Endodermal cell (in vitro differentiated cells): ENCODE data around the gene SLC9A6. TPM values are rescaled to one million over a fixed set of nuclear protein-coding genes. Genes with fewer than 3 reads are reported as not detected.

Source experiments
- DNase-seq: peaks from one replicate; pipeline ENCODE4 v3.0.0-alpha.2; 2017
- H3K27ac ChIP-seq: 2 replicates; pipeline ENCODE4 v1.5.1; 2013; ENCODE audit warnings: mild to moderate bottlenecking, low read depth, low read length, moderate library complexity
- H3K27me3 ChIP-seq: 2 replicates; pipeline ENCODE4 v1.6.1; 2013; ENCODE audit warnings: mild to moderate bottlenecking, low read length, moderate library complexity; ENCODE audit not compliant: insufficient read depth, control insufficient read depth, poor library complexity, severe bottlenecking
- H3K36me3 ChIP-seq: 2 replicates; pipeline ENCODE4 v1.7.0; 2013; ENCODE audit warnings: mild to moderate bottlenecking, low read length, moderate library complexity; ENCODE audit not compliant: control insufficient read depth, insufficient read depth
- H3K4me1 ChIP-seq: one replicate; pipeline ENCODE4 v1.7.0; 2013; ENCODE audit warnings: low read length; ENCODE audit not compliant: control insufficient read depth, insufficient read depth
- H3K4me3 ChIP-seq: 2 replicates; pipeline ENCODE4 v1.5.1; 2013; ENCODE audit warnings: mild to moderate bottlenecking, low read length, moderate library complexity
- H3K9ac ChIP-seq: 2 replicates; pipeline ENCODE4 v1.6.1; 2013; ENCODE audit warnings: mild to moderate bottlenecking, low read length, moderate library complexity; ENCODE audit not compliant: poor library complexity, severe bottlenecking; ENCODE audit errors: extremely low read depth
- H3K9me3 ChIP-seq: 2 replicates; pipeline ENCODE4 v1.6.1; 2013; ENCODE audit warnings: mild to moderate bottlenecking, low read length, moderate library complexity; ENCODE audit not compliant: control insufficient read depth
- H3K27ac Mint-ChIP-seq: 2 replicates; pipeline ENCODE4 v1.8.0; 2020; ENCODE audit warnings: mixed read lengths
- H3K27me3 Mint-ChIP-seq: 2 replicates; pipeline ENCODE4 v1.8.0; 2021; ENCODE audit warnings: mild to moderate bottlenecking, mixed read lengths; ENCODE audit not compliant: insufficient read depth
- H3K36me3 Mint-ChIP-seq: 2 replicates; pipeline ENCODE4 v1.8.0; 2020; ENCODE audit warnings: low read depth, mixed read lengths
- H3K4me1 Mint-ChIP-seq: 2 replicates; pipeline ENCODE4 v1.8.0; 2020; ENCODE audit warnings: mixed read lengths
- H3K4me3 Mint-ChIP-seq: 2 replicates; pipeline ENCODE4 v1.8.0; 2020; ENCODE audit warnings: mild to moderate bottlenecking, moderate library complexity, mixed read lengths
- H3K9me3 Mint-ChIP-seq: 2 replicates; pipeline ENCODE4 v1.8.0; 2020; ENCODE audit warnings: mild to moderate bottlenecking, mixed read lengths
- CTCF ChIP-seq: fragments of 200-600 bp; sonication (generic); conservative IDR thresholded peaks from 2 replicates; pipeline ENCODE4 v1.5.0; 2021; ENCODE audit warnings: antibody characterized with exemption, mild to moderate bottlenecking
- WGBS, 2 experiments: methylation state at CpG; one replicate each; pipeline versions ENCODE4 v1.1.5 to v1.1.7; 2013; ENCODE audit warnings: missing lambda C conversion rate in 2 of 2, mixed read lengths in 1 of 2; ENCODE audit not compliant: insufficient coverage in 1 of 2, insufficient read length in 1 of 2; 5-methylcytosine and 5-hydroxymethylcytosine counted together
- long read RNA-seq, 4 experiments: library from polyadenylated mRNA in 2 of 4; library from RNA in 1 of 4; library from capped mRNA in 1 of 4; stranded (forward) in 3 of 4; unstranded in 1 of 4; transcript quantifications; one replicate each; pipeline ENCODE4 v2.0.0, GENCODE V29; 2020 to 2021; ENCODE audit warnings: inconsistent platforms in 1 of 4
- polyA plus RNA-seq, 2 experiments: library from polyadenylated mRNA; stranded (reverse); fragments of 50-300 nt; gene quantifications; one replicate each; pipeline ENCODE4 v1.2.3, GENCODE V29; 2013
- total RNA-seq, 2 donors: library from RNA; stranded (reverse); fragmentation: NEBNext Ultra II Directional in 1 of 2; extraction: Animal tissue kit (Norgen Biotek cat#: 25700) in 1 of 2; gene quantifications; 2 replicates in 1 of 2; 3 replicates in 1 of 2; pipeline ENCODE4 v1.2.1, GENCODE V29; 2021

SLC9A6 gene
- total RNA-seq: 10 to 100 TPM; 10.2 to 13.6 TPM
- 18.2 TPM for polyA plus RNA-seq (2013, experiment 1 of 2)
- 13.8 TPM for polyA plus RNA-seq (2013, experiment 2 of 2)
- long read RNA-seq, experiment 1, full-length matches to known transcripts: 1 of 11 reads
- long read RNA-seq, experiment 1, partial matches to known transcripts: 1 of 11 reads
- long read RNA-seq, experiment 1, other reads (novel, unspliced or antisense): 9 of 11 reads
- long read RNA-seq, experiment 2, full-length matches to known transcripts: 31 of 46 reads
- long read RNA-seq, experiment 2, partial matches to known transcripts: 6 of 46 reads
- long read RNA-seq, experiment 2, other reads (novel, unspliced or antisense): 9 of 46 reads
- long read RNA-seq, experiment 3, full-length matches to known transcripts: 38 of 53 reads
- long read RNA-seq, experiment 3, partial matches to known transcripts: 2 of 53 reads
- long read RNA-seq, experiment 3, other reads (novel, unspliced or antisense): 13 of 53 reads
- long read RNA-seq, experiment 4, partial matches to known transcripts: 1 of 9 reads
- long read RNA-seq, experiment 4, other reads (novel, unspliced or antisense): 8 of 9 reads

GRCh38 chrX:135985157-135985972 is at the start of gene SLC9A6:
Gene SLC9A6 (plus strand): TSS chrX:135985435. CDS start chrX:135985659, 224 bp downstream.
- no peaks in the 10 kb centered on the region for H3K4me1 ChIP-seq
- Mint-ChIP-seq H3K4me3 (peak within 1 kb of the TSS; percentile 82), H3K27me3 (no peaks in the 10 kb centered on the region), H3K9me3 (peaks cover 54% of the 10 kb centered on the region), H3K4me1 (no peaks in the 10 kb centered on the region), H3K27ac (peak within 1 kb of the TSS; percentile 71), H3K36me3 (peaks cover 5% of the 10 kb centered on the region)
- peak within 1 kb of the TSS; percentile 85 for H3K4me3 ChIP-seq
- TF ChIP-seq CTCF: no peak
- no peaks in the 10 kb centered on the region for H3K27me3 ChIP-seq
- H3K9ac ChIP-seq: peak within 1 kb of the TSS; percentile 41
- H3K36me3 ChIP-seq: no peaks in the 10 kb centered on the region
- no peak within 1 kb of the TSS for H3K27ac ChIP-seq
- 0 to 20% methylated on average over 1 to 62 of the region's 68 CpGs for WGBS, 2 experiments
- peak; percentile 83 for DNase-seq
- no peaks in the 10 kb centered on the region for H3K9me3 ChIP-seq

DNA sequence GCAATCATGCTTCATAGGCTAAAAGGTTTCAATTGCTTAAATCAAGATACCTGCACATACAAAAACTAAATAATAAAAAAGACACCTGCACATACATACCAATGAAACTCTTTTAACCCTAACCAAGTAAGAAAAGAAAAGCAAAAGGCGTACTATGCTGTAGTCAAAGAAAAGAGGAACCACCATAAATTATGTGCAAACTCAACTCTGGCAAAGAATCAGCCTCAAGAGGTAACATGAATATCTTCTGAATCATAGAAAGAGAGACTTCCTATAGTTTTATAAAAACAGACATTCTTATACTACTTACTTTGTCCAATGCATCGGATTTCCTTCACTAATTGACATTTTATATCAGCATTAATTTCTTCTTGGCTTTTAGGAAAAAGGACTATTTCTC is 40.7 kb upstream of the SLC9A6 start:
- Mint-ChIP-seq H3K4me1 (no peaks in the 10 kb centered on the region), H3K9me3 (peaks cover 54% of the 10 kb centered on the region), H3K36me3 (no peaks in the 10 kb centered on the region), H3K27ac (no peak overlapping the region), H3K27me3 (no peaks in the 10 kb centered on the region), H3K4me3 (no peak overlapping the region)
- H3K9me3 ChIP-seq: no peaks in the 10 kb centered on the region
- H3K4me3 ChIP-seq: no peak overlapping the region
- H3K27me3 ChIP-seq: no peaks in the 10 kb centered on the region
- DNase-seq: no peak
- H3K4me1 ChIP-seq: no peaks in the 10 kb centered on the region
- no peak for TF ChIP-seq CTCF
- 90% methylated on average over 2 of the region's 2 CpGs; no CpG with 5 or more reads in 1 of the 2 experiments for WGBS, 2 experiments
- no peaks in the 10 kb centered on the region for H3K36me3 ChIP-seq
- no peak overlapping the region for H3K27ac ChIP-seq
- H3K9ac ChIP-seq: no peak overlapping the region

GRCh38 chrX:135951291-135951690 is 33.9 kb upstream of the SLC9A6 start:
- H3K9ac ChIP-seq: no peak overlapping the region
- Mint-ChIP-seq H3K27ac (no peak overlapping the region), H3K27me3 (no peaks in the 10 kb centered on the region), H3K4me1 (no peaks in the 10 kb centered on the region), H3K9me3 (peaks cover 42% of the 10 kb centered on the region), H3K4me3 (no peak overlapping the region), H3K36me3 (no peaks in the 10 kb centered on the region)
- WGBS, 2 experiments: 89% methylated on average over 4 of the region's 4 CpGs; no CpG with 5 or more reads in 1 of the 2 experiments
- no peaks in the 10 kb centered on the region for H3K36me3 ChIP-seq
- no peak overlapping the region for H3K27ac ChIP-seq
- TF ChIP-seq CTCF: no peak
- peak; percentile 42 for DNase-seq
- H3K9me3 ChIP-seq: no peaks in the 10 kb centered on the region
- H3K4me3 ChIP-seq: no peak overlapping the region
- no peaks in the 10 kb centered on the region for H3K4me1 ChIP-seq
- H3K27me3 ChIP-seq: no peaks in the 10 kb centered on the region
